SU-DHL-6 (cell line): Measurements from ENCODE around the gene MIGA1.

Experiments
- H2AFZ ChIP-seq: fragments of 200-600 bp; sonication (generic); 2 replicates; pipeline ENCODE4 v1.6.1; 2014; ENCODE audit warnings: low read depth, mild to moderate bottlenecking, moderate library complexity, mixed read lengths, antibody characterized with exemption, low read length; ENCODE audit not compliant: severe bottlenecking
- H3F3A ChIP-seq: fragments of 200-600 bp; shearing (Covaris generic); 2 replicates; pipeline ENCODE4 v1.6.0; 2016; ENCODE audit warnings: antibody characterized with exemption, mild to moderate bottlenecking; ENCODE audit not compliant: insufficient read depth
- H3K27ac ChIP-seq: fragments of 200-600 bp; sonication (generic); 2 replicates; pipeline ENCODE4 v1.5.1; 2016; ENCODE audit warnings: low read depth, mild to moderate bottlenecking, low read length, moderate library complexity, mixed read lengths
- H3K27me3 ChIP-seq: fragments of 200-600 bp; sonication (generic), shearing (Covaris generic); 2 replicates; pipeline ENCODE4 v1.6.0; 2014; ENCODE audit warnings: mild to moderate bottlenecking, low read length
- H3K36me3 ChIP-seq: fragments of 200-600 bp; sonication (generic); 2 replicates; pipeline ENCODE4 v1.6.1; 2014; ENCODE audit warnings: mild to moderate bottlenecking, low read length, mixed read lengths
- H3K4me2 ChIP-seq: fragments of 300-600, 200-600 bp; shearing (Covaris generic), sonication (generic); 2 replicates; pipeline ENCODE4 v1.6.0; 2014; ENCODE audit warnings: low read length, low read depth, mild to moderate bottlenecking; ENCODE audit not compliant: poor library complexity, severe bottlenecking
- H3K4me3 ChIP-seq: fragments of 200-600 bp; sonication (generic); 2 replicates; pipeline ENCODE4 v1.5.1; 2014; ENCODE audit warnings: antibody characterized with exemption, low read length, mild to moderate bottlenecking, mixed read lengths; ENCODE audit not compliant: insufficient read depth, poor library complexity, severe bottlenecking
- H3K79me2 ChIP-seq: fragments of 200-600 bp; sonication (generic); 2 replicates; pipeline ENCODE4 v1.6.1; 2014; ENCODE audit warnings: mild to moderate bottlenecking, low read length, moderate library complexity; ENCODE audit not compliant: insufficient read depth
- H3K9ac ChIP-seq: fragments of 200-600 bp; sonication (generic); 2 replicates; pipeline ENCODE4 v1.7.0; 2014; ENCODE audit warnings: mild to moderate bottlenecking, low read length
- H3K9me2 ChIP-seq: fragments of 200-600 bp; sonication (generic); replicated peaks from 2 replicates; pipeline ENCODE4 v1.6.1; 2014; ENCODE audit warnings: low read length; ENCODE audit not compliant: insufficient read depth
- H3K9me3 ChIP-seq: fragments of 200-600 bp; sonication (generic); 2 replicates; pipeline ENCODE4 v1.6.1; 2014; ENCODE audit warnings: low read length, mixed read lengths; ENCODE audit not compliant: insufficient read depth
- H4K20me1 ChIP-seq: fragments of 200-600 bp; sonication (generic); 2 replicates; pipeline ENCODE4 v1.6.1; 2014; ENCODE audit warnings: low read depth, mild to moderate bottlenecking, antibody characterized with exemption, low read length, moderate library complexity, mixed read lengths
- CTCF ChIP-seq: fragments of 200-600 bp; sonication (generic); IDR thresholded peaks from one replicate; pipeline ENCODE4 v1.5.1; 2017; ENCODE audit warnings: antibody characterized with exemption, mild to moderate bottlenecking, low read length, moderate library complexity; ENCODE audit not compliant: insufficient read depth, poor library complexity, severe bottlenecking
- EZH2phosphoT487 ChIP-seq: fragments of 200-600 bp; sonication (generic), shearing (Covaris generic); conservative IDR thresholded peaks from 2 replicates; pipeline ENCODE4 v1.6.1; 2018; ENCODE audit warnings: mild to moderate bottlenecking, antibody characterized with exemption, low read length, moderate library complexity, mixed read lengths

MIGA1 gene

GRCh38 chr1:77841574-77841973, 62.1 kb downstream of the MIGA1 start:
- Histone ChIP-seq H3K9ac (no peak overlapping the region), H3K4me2 (no peak overlapping the region), H3K4me3 (no peak overlapping the region), H3K27me3 (no peaks in the 10 kb centered on the region), H3F3A (peaks cover 13% of the 10 kb centered on the region), H2AFZ (no peak overlapping the region), H3K9me3 (no peaks in the 10 kb centered on the region), H3K9me2 (no peaks in the 10 kb centered on the region), H3K79me2 (no peaks in the 10 kb centered on the region), H3K36me3 (peaks cover 8% of the 10 kb centered on the region; the same call in 1 of the 2 replicates), H4K20me1 (no peaks in the 10 kb centered on the region), H3K27ac (no peak overlapping the region)
- TF ChIP-seq CTCF (no peak), EZH2phosphoT487 (no peak)

DNA sequence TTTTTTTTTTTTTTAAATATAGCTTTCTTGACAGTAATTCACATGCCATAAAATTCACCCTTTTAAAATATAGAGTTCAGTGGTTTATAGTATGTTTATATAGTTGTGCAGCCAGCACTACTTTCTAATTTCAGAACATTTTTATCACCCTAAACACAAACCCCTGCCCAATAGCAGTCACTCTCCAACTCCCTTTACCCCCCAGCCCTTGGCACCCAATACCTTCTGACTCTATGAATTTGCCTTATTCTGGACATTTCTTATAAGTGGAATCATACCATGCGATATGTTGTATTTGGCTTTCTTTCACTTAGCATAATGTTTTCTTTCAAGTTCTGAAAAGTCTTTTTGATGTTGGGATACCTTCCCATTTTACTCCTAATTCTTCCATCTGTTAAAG, 66.5 kb downstream of the MIGA1 start:
- H3F3A ChIP-seq: peaks cover 31% of the 10 kb centered on the region

DNA sequence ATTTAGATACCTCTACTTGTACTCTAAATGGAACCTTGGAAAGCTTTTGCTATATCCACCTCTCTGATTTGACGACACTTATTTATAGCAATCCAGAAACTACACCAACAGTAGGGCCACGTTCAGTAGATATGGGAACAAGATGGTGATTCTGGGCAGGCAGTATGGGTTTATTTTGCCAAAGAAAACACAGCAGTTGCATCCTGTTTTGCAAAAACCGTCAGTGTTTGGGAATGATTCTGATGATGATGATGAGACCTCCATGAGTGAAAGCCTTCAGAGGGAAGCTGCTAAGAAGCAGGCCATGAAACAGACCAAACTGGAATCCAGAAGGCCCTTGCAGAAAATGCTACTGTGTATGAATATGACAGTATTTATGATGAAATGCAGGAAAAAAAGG, 67.5 kb downstream of the MIGA1 start:
- peak overlapping the region; percentile 34 for H3K4me3 ChIP-seq
- no peaks in the 10 kb centered on the region for H4K20me1 ChIP-seq
- no peaks in the 10 kb centered on the region for H3K9me3 ChIP-seq
- peak overlapping the region; percentile 73 for H3K4me2 ChIP-seq
- peak overlapping the region; percentile 55 for H3K9ac ChIP-seq
- no peak overlapping the region for H2AFZ ChIP-seq
- H3K27me3 ChIP-seq: no peaks in the 10 kb centered on the region
- TF ChIP-seq EZH2phosphoT487 (no peak), CTCF (no peak)
- peaks cover 36% of the 10 kb centered on the region for H3F3A ChIP-seq
- no peaks in the 10 kb centered on the region for H3K9me2 ChIP-seq
- H3K36me3 ChIP-seq: 0 out of 2 replicates have a peak, but pooled peaks cover 6% of the 10 kb centered on the region
- no peaks in the 10 kb centered on the region for H3K79me2 ChIP-seq
- peak overlapping the region; percentile 91 for H3K27ac ChIP-seq

More for the DNA sequence above, 66.5 kb downstream of the MIGA1 start:
- peak overlapping the region; percentile 42; the same call in 1 of the 2 replicates for H3K27ac ChIP-seq
- H3K4me3 ChIP-seq: no peak overlapping the region
- no peaks in the 10 kb centered on the region for H3K27me3 ChIP-seq
- no peaks in the 10 kb centered on the region for H3K9me2 ChIP-seq
- TF ChIP-seq CTCF: no peak
- TF ChIP-seq EZH2phosphoT487: no peak
- H2AFZ ChIP-seq: no peak overlapping the region
- H3K4me2 ChIP-seq: peak overlapping the region; percentile 6
- H3K36me3 ChIP-seq: 0 out of 2 replicates have a peak, but pooled peaks cover 6% of the 10 kb centered on the region
- no peaks in the 10 kb centered on the region for H3K79me2 ChIP-seq
- H3K9me3 ChIP-seq: no peaks in the 10 kb centered on the region
- no peak overlapping the region for H3K9ac ChIP-seq
- H4K20me1 ChIP-seq: no peaks in the 10 kb centered on the region
